Endometrial microvascular endothelial cells (primary cell): ENCODE results near the gene KCND3. TPM values are rescaled to one million over a fixed set of nuclear protein-coding genes. Genes with fewer than 3 reads are reported as not detected.
"Not testable (repeated sequence)": the region's sequence is repeated elsewhere in the genome, so short reads cannot be mapped to it uniquely, and the experiment has no call there.

Source experiments
- in situ Hi-C: cut with HindIII; loops from 2 replicates; pipeline ENCODE4 v1.10.0; 2017; ENCODE audit warnings: low sequenced_read_pairs, low pct_unique_long_range_greater_than_20kb; ENCODE audit errors: inconsistent ontology term
- total RNA-seq: library from RNA; depleted of rRNA; stranded (reverse); fragments of >200 nt; gene quantifications from one replicate; pipeline ENCODE4 v1.2.3, GENCODE V29; 2015; ENCODE audit errors: inconsistent ontology term

Gene KCND3
- total RNA-seq, 1 donor from 2014 or later = not detected

DNA sequence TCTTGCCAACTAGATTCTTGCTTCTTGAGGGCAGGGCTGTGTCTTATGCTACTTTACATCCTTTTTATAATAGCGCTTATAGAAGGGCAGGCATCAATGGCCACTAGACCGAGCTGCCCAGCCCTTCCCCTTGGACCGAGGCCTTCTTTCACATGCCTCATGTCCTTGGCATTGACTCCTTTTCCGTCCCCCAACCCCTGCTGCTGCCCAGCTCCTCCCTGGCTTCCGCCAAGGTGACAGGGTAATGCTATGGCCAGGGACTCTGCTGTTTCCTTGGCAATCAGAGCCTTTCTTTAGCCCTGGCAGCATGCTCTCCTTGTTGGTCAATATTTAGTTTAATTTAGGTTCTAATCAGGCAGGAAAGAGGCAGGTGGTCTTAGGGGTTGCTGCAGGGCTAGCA, 185.5 kb downstream of the KCND3 start:
- in situ Hi-C loops = no loop called here

GRCh38 chr1:111802984-111803383, 186.5 kb downstream of the KCND3 start:
- in situ Hi-C loops = no loop called here

GRCh38 chr1:111802110-111802509, 187.4 kb downstream of the KCND3 start:
- in situ Hi-C loops = no loop called here

DNA sequence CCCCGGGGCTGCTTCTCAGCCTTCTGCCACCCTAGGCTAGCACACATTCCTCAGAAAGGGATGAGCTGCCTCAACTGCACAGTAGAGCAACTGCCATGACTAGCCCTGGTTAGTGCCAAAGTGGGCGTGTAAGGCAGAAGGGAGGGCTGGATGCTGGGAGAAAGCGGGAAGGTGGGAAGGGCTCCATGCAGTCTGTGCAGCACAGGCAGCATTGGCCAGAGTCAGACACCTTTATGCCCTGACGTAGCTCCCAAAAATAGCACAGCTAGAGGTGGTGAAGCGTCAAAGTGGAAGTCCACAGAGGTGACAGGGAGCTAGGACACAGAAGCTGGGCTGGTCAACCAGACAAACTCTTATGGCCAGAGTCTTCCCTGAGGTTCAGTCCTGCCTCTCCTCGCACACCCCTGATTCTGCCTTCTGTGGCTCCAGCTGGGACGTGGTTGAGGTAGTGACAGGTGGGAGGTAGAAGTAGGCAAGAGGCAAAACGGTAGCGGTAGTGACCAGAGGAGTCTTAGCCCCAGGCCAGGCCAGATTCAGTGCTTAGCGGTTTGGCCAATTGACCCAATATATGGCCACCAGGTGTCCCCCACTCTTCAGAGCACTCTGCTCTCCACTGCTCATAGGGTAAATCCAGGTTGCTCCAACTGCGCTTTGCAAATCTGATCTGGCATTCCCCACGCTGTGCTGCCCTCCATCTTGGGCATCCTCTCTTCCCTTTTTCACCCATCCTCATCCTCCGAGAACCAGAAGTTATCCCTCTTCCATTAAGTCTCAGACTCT, 188.2 kb downstream of the KCND3 start:
- in situ Hi-C loops = no loop called here

DNA sequence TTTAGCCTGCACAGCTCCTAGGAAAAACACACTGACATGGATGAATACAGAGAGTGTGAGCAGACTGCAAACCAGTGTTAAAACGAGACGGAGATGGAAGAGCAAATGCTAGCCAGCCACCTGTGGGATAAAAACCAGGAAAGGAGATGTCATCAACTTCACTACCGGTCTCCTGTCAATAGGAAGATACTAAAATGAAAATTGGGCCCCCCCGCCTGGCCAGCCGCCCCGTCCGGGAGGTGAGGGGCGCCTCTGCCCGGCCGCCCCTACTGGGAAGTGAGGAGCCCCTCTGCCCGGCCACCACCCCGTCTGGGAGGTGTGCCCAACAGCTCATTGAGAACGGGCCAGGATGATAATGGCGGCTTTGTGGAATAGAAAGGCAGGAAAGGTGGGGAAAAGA, 189.7 kb downstream of the KCND3 start:
- in situ Hi-C loops = not testable (repeated sequence)

DNA sequence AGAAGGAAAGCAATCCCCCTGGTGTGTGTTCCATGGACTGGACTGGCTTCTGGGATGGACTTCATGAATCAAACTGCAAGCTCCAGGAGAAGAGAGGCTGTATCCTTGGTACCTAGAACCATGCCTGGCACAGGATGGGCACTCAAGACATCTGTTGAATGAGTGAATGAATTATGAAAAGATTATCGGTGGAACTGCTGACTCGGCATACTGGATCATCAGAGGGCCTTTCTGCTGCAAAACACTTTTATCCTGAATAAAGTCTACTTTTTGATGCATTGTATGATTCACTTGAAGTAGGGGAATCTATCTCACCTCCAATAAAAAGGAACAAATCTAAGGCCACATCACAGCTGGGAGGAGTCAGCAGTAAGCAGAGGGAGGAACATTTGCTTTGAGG, 190.9 kb downstream of the KCND3 start:
- in situ Hi-C loops = no loop called here

DNA sequence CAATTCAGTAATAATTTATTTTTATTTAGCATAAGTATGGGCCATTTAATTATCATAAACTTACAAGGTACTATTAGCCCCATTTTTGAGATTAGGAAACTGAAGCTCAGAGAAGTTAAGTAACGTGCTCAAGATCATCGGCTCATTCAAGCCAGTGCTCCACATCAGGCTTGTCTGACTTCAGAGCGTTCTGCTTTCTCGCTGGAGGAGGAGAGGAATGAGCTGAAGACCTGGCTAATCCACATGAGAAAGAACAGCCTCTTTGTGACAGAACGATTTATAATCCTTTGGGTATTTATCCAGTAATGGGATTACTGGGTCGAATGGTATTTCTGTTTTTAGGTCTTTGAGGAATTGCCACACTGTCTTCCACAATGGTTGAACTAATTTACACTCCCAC, 194.1 kb downstream of the KCND3 start:
- in situ Hi-C loops = no loop called here

- in situ Hi-C loops = no loop called here
Measured at GRCh38 chr1:111793923-111794322, 195.5 kb downstream of the KCND3 start.

GRCh38 chr1:111792249-111792648, 197.2 kb downstream of the KCND3 start:
- in situ Hi-C loops = no loop called here

DNA sequence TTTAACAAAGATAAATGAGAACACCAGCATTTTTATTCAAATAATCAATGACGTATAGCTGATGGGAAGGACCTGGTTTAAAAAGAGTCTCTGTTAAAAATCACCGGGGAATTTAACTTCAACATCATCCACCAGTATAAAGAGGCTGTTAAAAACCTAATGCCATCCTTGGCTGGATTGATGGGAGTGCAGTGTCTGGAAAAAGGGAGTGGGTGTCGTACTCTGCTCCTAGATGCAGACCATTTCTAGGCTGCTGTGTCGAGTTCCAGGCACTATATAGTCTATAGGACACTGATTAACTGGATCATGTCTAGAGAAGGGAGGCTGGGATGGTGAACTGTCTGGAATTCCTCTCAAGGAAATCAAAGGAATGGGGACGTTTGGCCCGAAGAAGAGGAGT, 197.7 kb downstream of the KCND3 start:
- in situ Hi-C loops = no loop called here

- in situ Hi-C loops = no loop called here
Measured at GRCh38 chr1:111789666-111790316, 199.7 kb downstream of the KCND3 start.

- in situ Hi-C loops = no loop called here
Measured at GRCh38 chr1:111789142-111789541, 200.3 kb downstream of the KCND3 start.

DNA sequence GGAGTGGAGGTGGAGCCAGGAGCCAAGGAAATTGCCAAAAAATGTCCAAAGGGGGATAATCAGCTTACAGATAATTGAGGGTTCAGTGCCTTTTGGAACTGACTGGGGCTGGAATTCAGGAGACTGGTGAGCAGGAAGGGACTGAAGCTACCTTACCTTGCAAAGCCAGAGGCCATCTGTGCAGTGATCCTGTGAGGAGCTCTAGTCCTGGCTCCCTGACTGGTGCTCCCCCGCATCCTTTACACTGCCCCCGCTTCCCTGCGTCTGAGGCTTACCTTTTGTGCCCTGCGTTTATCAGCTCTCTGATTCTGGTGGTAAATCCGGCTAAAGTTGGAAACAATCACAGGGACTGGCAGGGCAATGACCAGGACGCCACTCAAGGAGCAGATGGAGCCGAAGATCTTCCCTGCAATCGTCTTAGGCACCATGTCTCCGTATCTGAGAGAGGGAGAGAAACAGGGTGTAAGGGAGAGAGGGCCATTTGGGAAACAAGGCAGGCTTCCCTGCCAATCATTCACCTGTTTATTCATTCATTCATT, 202.7 kb downstream of the KCND3 start:
- in situ Hi-C loops = no loop called here

GRCh38 chr1:111784273-111784901, 205.1 kb downstream of the KCND3 start:
- in situ Hi-C loops = no loop called here

GRCh38 chr1:111779546-111779945, 209.9 kb downstream of the KCND3 start:
- in situ Hi-C loops = no loop called here

- in situ Hi-C loops = no loop called here
Measured at GRCh38 chr1:111778541-111779051, 210.9 kb downstream of the KCND3 start.

- in situ Hi-C loops = no loop called here
Measured at GRCh38 chr1:111778066-111778465, 211.4 kb downstream of the KCND3 start.

- in situ Hi-C loops = no loop called here
Measured at GRCh38 chr1:111777301-111777700, 212.2 kb downstream of the KCND3 start.

DNA sequence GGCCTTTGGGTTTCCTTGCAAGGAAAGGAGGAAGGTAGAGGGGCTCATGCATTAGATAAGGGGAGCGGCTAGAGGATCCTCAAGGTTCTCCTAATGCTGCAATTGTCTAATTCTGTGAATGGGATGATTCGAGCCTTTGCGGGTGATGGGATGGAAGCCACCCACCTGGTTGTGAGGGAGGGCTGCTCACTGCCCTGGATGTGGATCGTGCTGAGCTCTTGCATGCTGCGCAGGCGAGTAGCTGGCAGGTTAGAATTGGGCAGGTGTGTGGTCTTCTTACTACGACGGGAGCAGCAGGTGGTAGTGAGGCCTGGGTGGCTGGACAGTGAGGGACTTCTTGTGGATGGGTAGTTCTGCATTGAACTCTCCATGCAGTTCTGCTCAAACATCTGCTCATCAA, 212.6 kb downstream of the KCND3 start:
- in situ Hi-C loops = no loop called here

DNA sequence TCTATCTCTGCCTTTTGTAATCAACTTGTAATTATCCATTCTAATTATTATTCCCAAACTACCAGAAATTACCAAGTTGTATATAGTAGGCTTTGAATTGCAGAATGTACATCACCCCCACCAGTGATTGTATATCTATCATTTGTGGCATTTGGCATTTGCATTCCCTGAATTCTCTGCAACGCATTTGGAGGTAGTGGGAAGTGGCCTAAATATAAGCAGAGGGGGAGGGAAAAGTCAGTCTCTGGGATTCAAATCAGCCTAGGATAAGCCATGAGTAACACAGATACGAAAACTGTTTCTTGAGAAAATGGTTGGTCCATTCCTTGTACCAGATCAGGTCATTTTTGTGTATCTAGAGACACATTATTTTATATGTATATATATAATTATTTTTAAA, 213.1 kb downstream of the KCND3 start:
- in situ Hi-C loops = no loop called here
